HuH-7 (cell line): ENCODE results near the gene KIAA1755.

ENCODE experiments used
- DNase-seq: peaks from one replicate; pipeline ENCODE4 v3.0.0; 2011; ENCODE audit warnings: low spot score

KIAA1755 gene

DNA sequence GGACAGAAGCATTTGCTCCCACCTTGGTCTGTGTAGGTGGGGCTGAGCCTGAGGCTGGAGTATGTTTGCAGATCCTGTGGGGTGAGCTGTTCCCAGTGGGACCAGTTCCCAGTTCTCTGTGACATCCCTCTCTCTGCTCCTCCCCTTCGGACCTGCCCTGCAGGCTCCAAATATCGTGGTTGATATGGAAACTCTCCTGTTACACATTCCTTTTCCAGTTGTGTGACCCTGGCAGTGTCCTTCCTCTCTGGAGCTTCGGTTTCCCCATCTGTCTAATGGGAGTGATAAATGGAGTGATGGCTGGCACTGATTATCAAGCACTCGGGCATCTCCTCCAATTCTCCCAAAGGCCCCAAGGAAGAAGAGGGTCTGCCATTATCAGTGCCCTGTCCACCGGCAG lies 79.8 kb downstream of the KIAA1755 start:
- no peak for DNase-seq

DNA sequence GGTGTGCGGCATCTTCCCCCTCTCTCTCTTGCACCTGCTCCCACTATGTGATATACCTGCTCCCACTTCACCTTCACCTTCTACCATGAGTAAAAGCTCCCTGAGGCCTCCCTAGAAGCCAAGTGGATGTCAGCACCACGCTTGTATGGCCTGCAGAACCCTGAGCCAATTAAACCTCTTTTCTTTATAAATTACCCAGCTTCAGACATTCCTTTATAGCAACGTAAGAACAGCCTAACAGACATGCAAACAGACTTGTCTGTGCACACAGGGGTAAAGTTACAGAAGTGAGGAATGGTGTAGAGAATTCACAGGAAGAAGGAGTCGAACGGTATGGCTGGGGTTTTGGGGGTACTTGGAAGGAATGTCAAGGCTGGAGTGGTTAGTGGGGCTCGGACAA lies 80.7 kb downstream of the KIAA1755 start:
- DNase-seq, result no peak

DNA sequence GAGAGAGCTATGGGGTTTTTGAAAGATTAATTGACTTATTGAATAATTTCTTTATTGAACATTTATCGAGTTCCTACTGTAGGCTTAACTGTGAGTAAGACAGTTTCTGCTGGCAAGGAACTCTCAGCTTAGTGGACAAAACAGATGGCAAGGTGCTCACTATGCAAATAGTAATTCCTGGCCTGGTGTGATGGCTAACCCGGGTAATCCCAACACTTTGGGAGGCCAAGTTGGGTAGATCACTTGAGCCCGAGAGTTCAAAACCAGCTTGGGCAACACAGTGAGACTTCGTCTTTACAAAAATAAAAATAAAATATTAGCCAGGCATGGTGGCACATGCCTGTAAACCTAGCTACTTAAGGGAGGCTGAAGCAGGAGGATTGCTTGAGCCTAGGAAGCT lies 82.0 kb downstream of the KIAA1755 start:
- no peak for DNase-seq

DNA sequence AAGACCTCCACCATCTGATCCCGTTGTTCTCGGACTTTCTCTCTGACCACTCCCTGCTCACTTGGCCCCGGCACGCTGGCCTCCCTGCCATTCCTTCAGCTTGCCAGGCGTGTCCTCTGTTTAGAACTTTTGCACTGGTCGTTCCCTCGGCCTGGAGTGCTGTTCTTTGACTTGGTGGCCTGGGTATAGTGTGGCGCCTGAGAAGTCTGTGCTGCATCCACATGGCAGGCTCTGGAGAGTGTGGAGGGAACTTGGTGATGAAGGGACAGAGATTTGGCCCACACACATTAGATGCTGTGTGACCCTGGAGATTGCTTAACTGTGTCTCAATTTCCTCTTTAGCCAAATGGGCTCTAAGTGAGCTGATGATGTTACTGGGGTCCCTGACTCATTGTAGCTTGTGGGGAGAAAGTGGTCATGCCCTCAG lies 82.5 kb downstream of the KIAA1755 start:
- DNase-seq, result no peak

DNA sequence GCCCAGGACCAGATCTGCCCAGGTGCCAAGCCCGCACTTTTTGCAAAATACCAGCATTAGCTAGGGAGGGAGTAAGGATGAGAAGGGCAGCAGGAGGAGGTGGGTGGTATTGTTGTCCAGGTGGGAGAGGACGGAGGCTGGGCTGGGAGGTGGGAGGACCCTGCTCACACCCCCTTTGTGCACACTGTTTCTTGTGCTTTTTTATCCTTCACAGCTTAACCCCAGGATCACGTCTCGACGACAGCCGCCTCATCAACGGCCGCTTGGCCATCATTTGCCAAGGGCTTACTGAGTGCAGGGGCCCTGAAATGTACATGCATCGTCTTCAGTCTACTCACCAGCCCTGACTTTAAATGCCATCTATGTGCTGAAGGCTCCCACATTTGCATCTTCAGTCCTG lies 83.3 kb downstream of the KIAA1755 start:
- DNase-seq, result no peak

DNA sequence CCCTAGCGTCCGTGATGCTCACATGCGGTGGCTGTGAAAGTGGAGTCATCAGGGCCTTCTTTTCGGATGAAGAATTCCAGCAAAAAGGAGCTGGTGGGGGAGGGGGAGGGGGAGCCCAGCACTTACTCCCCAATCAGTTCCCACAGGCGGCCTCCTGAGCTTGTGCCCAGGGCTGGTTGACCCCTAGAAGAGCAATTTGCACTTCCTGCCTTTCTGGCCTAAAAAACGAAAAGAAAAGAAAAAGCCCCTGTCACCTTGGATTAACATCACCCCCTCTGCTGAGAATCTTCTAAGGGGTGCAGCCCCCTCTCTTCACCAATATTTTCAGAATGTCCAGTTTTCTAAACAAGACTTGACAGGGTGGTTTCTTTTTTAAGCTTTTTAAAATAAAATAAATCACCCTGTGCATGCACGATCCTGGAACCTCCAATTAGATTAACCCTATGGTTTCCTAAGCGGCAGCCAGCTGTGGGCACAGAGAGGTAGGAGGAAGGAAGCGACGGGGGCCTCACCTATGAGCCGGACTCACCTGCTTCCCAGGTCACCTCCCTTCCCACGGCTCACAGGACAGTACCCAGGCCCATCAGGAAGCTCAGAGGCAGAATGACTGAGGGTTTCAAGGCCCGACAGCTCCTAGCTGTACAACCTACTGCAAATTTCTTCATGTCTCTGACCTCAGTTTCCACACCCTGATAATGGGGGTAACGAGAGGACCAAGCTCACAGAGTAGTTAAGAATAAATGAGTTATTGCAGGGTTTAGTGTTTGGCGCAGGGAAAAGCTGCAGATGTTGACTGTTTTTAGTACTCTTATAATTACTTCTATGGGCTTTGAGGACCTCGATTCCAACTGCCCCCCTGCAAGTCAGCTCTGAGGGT lies 85.0 kb downstream of the KIAA1755 start:
- no peak for DNase-seq

DNA sequence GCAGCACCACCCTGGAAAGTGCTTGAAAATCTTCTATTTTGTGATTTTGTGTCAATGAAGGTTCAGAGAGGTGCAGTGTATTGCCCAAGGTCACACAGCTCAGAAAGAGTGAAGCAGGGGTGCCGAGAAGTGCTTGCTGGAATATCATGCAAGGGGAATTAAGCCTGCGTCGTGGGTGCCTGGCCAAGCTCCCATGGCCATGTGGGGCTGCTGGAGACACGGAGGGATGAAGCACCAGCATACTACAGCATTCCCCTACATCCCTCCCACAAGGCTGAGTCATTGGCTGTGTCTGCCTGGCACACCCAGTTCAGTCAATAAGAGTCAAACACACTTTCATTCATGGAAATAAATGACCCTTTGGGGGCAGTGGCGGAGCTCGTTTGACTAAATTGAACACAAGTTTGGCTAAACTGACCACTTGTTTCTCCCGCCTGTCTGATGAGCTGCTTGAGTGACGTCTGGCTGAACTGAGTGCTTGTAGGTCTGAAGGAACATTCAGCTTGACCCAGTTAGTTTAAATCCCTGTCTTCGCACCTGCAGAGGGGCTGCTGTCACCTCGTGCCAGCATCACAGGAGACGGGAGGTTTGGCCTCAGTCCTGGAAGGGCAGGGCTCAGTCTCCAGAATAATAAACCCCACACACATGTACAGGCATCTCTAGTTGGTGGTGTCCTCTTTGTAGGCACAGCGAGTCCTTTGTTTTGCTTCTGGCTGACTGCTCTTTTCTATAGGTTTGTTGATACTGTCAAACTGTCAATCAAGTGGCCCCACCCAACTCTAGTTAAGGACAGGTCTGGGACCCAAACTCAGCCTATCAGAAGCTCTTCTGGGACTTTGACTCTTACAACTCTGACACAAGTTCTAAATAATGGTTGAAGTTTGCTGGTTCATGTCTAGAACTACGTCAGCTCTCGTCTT lies 87.0 kb downstream of the KIAA1755 start:
- no peak for DNase-seq

DNA sequence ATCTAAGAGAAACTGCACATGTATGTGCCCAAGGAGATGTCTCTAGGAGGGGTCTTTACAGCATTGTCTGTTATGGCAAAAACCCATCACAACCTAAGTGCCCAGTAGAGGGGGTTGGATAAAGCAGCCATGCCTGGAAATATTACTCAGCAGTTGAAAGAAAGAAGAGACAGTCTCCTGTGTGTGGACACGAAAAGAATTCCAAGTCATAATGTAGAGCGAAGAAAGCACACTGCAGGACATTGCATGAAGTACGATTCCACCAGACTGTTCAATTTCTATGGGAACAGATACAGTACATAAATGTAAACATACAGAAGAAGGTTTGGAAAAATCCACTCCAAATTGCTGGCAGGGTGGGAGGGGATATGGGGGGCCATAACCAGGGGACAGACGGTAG lies 88.1 kb downstream of the KIAA1755 start:
- no peak for DNase-seq

DNA sequence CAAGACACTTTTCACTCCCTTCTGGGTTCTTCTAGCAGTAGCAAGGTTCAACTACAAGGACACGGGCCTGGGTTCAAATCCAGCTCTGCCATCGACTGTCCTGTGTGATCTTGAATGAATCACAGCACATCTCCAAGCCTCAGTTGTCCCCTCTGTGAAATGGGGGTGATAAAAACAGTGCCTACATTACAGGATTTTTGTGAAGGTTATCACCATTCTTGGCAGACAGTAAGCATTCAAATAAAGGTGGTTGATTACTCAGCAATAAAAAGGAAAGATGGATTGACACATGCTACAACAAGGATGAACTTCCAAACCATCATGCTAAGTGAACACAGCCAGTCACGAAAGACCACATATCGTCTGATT lies 88.9 kb downstream of the KIAA1755 start:
- no peak for DNase-seq

DNA sequence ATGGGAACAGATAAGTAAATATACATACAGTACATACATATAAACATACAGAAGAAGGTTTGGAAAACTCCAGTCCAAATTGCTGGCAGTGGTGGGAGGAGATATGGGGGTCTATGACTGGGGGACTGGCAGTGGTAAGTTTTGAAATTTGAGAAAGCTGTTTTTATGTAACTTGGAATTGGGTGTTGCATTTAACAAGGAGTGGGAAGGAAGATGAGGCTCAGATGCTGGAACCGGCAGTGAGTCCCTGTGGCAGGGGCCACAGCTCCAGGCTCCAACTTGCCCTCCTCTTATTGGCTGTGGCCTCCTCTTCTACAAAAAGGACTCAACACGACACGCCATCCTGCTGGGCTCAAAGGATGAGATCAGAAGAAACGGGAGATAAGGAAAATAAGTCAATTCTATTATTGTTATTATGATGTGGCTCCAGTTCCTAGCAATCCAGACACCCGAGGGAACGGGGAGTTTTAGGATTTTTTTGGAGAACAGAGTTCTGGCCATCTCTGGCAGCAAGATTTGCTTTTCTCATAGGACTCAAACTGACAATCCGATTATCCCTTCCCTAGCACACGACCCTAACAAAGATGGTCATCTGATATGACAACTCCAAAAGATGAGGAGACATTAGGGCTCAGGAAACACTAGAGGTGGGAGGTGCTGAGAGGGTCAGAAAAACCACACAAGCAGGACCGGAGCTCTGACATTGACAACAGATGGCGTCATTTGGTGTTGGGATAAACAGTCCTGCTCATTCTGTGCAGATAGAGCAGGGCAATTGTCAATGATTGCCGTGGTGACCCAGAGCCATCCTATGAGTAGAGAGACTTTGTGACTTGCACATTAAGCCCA lies 89.5 kb downstream of the KIAA1755 start:
- no peak for DNase-seq

DNA sequence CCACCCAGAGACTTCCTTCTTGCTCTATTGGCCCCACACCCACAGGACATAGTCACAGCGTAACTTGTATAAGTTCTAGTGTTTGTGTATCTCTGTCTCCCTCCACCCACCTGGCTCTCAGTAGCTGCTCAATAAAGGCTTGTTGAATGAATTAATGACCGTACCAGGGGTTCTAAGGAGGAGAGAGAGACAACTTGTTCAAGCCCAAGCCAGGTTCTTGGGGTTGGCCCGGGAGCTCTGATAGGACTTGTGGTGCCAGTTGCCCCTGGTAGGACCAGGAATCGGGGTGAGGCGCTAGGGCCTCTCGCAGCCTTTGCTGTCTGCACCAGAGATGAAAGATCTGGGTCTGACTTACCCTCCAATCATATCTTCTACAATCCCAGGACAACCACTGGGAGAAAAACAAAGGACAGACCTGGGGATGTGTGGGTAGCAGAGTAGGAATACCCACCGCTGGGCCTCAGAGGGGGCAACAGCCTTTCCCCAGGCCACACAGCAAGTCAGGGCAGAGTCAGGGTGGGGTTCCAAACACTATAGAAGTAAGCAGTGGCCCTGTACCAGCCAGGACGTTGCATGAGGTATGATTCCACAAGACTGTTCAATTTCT lies 90.2 kb downstream of the KIAA1755 start:
- DNase-seq, result no peak

DNA sequence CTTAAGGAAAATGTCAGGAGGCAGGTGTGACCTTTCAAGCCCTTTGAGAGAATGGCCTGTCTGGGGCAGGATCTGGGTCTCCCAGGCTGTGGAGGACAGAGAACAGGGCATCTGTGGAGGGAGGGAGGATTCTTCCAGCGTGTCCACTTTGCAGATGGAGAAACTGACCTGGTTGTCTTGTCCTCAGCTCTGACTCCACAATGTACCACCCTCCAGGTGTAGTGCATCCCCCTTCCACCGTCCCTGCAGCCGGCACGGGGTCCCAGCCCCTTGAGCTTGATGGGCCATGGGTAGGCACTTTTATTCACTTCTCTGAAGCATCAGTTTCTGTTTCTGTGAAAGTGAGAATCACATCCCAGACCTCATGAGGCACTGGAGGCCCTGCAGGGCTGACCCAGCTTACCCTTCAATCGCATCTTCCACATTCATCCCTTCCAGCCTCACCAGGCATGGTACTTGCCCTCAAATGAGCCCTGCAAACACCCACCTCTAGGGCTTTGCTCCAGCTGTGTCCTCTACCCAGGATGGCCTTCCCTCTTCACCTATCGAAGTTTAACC lies 90.8 kb downstream of the KIAA1755 start:
- no peak for DNase-seq

DNA sequence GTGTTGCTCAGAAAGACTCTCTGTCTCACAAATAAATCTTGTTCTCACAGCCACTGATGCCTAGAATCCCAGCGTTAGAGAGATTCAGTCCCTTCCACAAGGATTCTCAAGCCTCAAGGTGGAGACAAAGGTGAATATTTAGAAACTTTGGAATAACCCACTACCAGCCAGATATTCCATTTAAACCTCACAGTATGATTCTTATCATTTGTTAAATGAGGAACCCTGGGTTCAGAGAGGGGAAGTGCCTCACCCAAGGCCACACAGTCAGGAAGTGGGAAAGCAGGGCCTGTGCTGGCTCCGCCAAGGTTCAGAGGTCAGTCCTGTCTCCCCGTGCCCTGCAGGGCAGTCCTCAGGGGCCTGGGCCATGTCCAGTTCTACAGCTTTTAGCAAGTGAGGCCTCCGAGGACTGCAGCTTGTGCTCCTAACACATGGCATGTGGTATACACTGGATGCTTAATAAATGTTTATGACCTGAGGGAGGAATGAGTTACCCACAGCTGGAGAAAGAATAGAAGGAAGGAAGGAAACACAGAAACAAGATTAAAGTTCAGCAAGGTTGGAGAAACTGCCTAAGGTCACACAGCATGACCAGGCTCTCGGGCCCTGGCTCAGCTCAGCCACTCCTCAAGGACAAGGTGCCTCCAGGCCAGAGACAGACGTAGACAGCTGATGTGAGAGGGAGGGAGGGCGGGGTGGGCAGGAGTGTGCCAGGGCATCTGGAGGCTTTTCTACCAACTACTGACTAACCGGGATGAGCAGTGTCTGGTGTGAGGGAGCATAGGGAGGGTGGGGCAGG lies 91.5 kb downstream of the KIAA1755 start:
- DNase-seq, result no peak

DNA sequence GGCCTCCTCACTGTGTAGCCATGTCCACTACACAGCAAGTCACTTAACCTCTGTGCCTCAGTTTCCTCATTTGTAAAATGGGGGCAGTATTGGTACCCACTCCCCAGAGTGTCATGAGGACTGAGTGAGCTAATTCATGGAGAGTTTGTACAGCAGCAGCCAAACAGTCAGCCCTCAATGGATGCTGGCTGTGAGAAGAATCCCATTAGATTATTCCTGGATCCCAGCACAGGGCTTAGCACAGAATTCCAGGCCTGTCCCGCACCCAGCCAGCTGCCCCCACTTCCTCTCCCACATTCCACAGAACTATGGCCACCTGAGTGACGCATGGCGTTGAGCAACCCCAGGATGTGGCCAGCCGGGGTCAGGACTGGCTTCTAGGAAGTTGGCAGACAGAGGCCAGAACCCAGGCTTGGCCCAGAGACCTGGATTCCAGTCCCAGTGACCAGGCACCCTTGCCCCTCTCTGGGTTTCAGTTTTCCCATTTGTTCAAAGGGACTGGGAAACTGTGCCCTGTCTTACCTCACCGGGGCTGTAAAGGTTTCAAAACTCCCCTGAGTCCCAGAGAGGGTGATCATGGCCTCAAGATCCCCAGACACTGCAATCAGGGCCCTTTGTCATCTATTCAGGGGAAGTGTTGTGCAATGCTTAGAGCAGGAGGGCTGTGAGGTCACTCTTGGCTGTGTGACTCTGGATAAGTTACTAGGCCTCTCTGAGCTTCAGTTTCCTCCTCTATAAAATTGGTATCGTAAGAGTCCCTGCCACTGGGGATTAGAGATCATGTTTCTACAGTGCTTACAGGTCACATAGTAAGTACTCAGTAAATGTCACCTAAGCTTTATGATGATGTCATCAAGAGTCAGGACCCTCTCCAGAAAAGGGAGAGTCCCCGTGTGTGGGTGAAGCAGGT lies 92.4 kb downstream of the KIAA1755 start:
- DNase-seq, result peak; percentile 70

DNA sequence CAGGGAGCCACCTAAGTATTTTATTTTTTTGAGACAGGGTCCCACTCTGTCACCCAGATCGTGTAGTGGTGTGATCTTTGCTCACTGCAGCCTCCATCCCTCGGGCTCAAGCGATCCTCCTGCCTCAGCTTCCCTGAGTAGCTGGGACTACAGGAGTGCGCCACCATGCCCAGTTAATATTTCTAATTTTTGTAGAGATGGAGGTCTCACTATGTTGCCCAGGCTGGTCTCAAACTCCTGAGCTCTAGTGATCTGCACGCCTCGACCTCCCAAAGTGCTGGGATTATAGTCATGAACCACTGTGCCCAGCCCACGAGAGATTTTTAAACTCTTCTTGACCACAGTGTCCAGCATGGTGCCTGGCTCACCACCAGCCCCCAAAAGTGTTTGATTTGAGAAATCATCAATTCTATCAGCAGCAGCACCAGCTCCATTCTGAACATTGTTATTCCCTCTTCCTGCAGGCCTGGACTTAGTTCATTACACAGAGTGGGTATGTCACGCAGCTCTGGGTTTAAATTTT lies 93.1 kb downstream of the KIAA1755 start:
- DNase-seq, result no peak

DNA sequence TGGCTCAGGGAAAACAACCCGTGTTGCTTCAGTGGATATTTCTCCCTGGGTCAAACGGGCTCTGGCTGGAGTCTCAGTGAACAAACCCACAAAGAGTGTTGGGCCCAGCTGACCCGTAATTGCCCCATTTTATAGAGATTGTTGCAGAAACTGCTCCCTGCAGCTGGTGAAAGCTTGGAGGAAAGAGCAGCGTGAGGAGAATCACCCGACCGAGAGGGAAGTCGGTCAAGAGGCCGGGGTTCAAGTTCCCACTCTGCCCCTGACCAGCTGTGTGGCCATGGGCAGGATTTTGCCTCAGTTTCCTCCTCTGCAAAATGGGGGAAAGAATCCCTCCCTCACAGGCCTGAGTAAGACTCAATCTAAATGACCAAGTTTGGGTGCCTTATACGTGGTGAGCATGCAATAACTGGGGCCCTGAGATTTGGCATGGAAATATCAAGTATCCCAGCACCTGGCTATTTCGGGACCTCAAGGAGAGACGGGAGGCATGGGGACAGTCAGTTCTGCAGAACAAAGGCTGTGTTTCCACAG lies 93.8 kb downstream of the KIAA1755 start:
- DNase-seq, result no peak

DNA sequence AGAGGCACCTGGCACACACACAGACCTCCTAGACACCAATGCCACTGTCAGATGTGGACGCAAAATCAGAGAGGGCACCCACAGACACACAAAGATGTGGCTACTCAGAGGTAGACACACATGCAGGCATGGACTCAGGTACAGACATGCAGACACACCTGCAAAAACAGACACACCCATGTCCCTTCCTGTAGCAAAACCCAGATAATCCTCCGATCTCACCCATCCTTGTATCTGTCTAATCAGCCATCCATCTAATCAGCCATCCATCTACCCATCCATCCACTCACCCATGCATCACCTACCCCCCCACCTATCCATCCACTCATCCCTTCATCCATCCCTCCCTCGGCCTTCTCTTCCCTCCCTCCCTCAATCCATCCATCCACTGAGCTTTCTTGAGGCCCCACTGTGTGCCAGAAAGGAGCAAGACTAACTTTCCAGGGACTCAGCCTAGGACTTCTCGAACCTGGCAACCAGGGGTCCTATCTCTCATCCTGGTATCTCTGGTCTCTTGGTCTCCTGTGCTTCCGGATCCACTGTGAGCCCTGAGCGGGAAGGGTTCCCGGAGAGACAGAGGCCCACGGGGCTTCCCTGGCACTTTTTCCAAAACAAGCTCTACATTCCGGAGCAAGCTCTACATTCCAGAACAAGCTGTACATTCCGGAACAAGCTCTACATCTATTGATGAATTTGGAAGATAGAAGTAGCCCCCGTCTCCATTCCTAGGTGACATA lies 94.4 kb downstream of the KIAA1755 start:
- no peak for DNase-seq
